GM19043 (cell line): ENCODE data around the gene C9orf152.
"Not testable (repeated sequence)": the region's sequence is repeated elsewhere in the genome, so short reads cannot be mapped to it uniquely, and the experiment has no call there.

Experiments
- ATAC-seq: cut with Tn5 transposase; IDR thresholded peaks from one replicate; pipeline ENCODE4 v1.9.1; 2021; ENCODE audit warnings: low read depth; ENCODE audit not compliant: unreplicated experiment

C9orf152 gene

GRCh38 chr9:110208031-110208430, at the start of gene C9orf152:
Gene C9orf152, minus strand, starts transcription at chr9:110208159. Its CDS starts 580 bp downstream, at chr9:110207579.
- no peak for ATAC-seq

GRCh38 chr9:110257097-110257841, 49.3 kb upstream of the C9orf152 start:
- peak; percentile 2 for ATAC-seq

GRCh38 chr9:110256380-110257096, 48.6 kb upstream of the C9orf152 start, which contains the start of gene TXN:
Gene TXN, minus strand, starts transcription at chr9:110256507. Its CDS starts 72 bp downstream, at chr9:110256435.
- peak; percentile 55 for ATAC-seq

- peak; percentile 13 for ATAC-seq
Measured at GRCh38 chr9:110255463-110256379, 47.8 kb upstream of the C9orf152 start.

GRCh38 chr9:110255034-110255462, 47.1 kb upstream of the C9orf152 start:
- no peak for ATAC-seq

- ATAC-seq, result no peak
Measured at GRCh38 chr9:110254500-110254899, 46.5 kb upstream of the C9orf152 start.

- no peak for ATAC-seq
Measured at GRCh38 chr9:110252509-110253139, 44.7 kb upstream of the C9orf152 start.

- ATAC-seq, result not testable (repeated sequence)
Measured at GRCh38 chr9:110251770-110252169, 43.8 kb upstream of the C9orf152 start.

GRCh38 chr9:110251212-110251611, 43.3 kb upstream of the C9orf152 start:
- ATAC-seq, result no peak

GRCh38 chr9:110249603-110250002, 41.6 kb upstream of the C9orf152 start:
- no peak for ATAC-seq

- no peak for ATAC-seq
Measured at GRCh38 chr9:110248361-110248760, 40.4 kb upstream of the C9orf152 start.

- no peak for ATAC-seq
Measured at GRCh38 chr9:110246214-110246613, 38.3 kb upstream of the C9orf152 start.

GRCh38 chr9:110244616-110245015, 36.7 kb upstream of the C9orf152 start:
- ATAC-seq, result no peak

- ATAC-seq, result no peak
Measured at GRCh38 chr9:110241858-110242321, 33.9 kb upstream of the C9orf152 start.

GRCh38 chr9:110241260-110241857, 33.4 kb upstream of the C9orf152 start:
- ATAC-seq, result no peak

- no peak for ATAC-seq
Measured at GRCh38 chr9:110240198-110240597, 32.2 kb upstream of the C9orf152 start.

GRCh38 chr9:110228321-110228720, 20.4 kb upstream of the C9orf152 start:
- ATAC-seq, result no peak

- no peak for ATAC-seq
Measured at GRCh38 chr9:110224583-110224982, 16.6 kb upstream of the C9orf152 start.

GRCh38 chr9:110220809-110221208, 12.8 kb upstream of the C9orf152 start:
- ATAC-seq, result no peak

- ATAC-seq, result no peak
Measured at GRCh38 chr9:110217656-110218099, 9.7 kb upstream of the C9orf152 start.
